ENCODE data around the gene OSBPL2.
A peak's percentile ranks its signal among the peaks of the same experiment; 100 is the strongest.

The OSBPL2 gene

DNA sequence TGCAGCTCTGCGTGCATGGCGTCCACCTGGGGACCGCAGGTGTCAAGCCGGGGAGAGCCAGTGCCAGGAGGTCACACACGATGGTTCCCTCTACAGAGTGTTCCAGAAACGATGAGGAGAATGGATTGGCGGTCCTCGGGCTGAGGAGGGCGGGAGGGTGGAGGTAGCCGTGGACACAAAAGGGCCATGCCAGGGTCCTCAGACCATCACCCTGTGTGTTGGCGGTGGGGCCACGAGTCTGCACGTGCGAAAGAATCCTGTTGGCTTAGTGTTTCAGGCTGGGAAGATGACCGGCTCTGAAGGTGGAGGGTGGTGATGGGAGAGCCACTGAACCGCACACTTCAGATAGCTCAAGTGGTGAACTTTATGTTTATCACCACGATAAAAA is 31.9 kb upstream of the OSBPL2 start:
- DNase-seq (ENCODE audit: low spot score), result no peak

DNA sequence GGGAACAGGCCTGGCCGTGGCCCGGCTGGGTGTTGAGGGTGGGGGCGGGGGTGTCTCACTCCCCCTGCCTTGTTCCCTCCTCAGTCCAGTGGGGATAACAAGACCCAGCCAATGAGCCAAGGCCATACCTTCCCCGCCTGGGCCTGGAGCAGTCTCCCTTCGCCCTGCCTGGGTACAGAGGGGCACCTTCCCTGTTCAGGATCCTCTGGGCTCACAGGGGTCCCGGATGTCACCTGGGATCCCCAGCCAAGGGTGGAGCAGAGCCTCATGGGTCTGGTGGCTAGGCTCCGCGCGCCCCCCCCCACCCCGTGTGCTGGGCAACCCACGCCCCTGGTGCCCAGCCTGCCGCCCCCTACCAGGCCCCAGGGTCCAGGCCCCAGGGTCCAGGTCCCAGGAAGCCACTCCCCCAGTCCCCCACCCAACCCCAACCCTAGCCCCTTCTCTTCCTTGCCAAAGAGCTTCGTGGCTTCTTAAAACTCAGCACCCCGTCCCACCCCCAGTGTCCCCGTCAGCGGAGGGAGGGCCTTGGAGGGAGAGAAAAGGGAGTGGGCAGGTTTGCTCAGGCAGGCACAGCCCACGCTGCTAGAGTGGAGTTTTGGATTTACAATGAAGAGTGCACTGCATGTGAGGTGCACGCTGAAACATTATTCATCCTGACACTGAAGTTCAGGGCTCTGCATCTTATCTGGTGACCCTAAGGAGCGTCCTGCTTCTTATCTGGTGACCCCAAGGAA is 30.1 kb upstream of the OSBPL2 start:
- no peak for DNase-seq (ENCODE audit: low spot score)

- DNase-seq (ENCODE audit: low spot score), result no peak
These were observed 29.2 kb upstream of the OSBPL2 start for GRCh38 chr20:62208795-62209755.

- no peak for DNase-seq (ENCODE audit: low spot score)
These were observed 28.3 kb upstream of the OSBPL2 start for GRCh38 chr20:62209850-62210495.

DNA sequence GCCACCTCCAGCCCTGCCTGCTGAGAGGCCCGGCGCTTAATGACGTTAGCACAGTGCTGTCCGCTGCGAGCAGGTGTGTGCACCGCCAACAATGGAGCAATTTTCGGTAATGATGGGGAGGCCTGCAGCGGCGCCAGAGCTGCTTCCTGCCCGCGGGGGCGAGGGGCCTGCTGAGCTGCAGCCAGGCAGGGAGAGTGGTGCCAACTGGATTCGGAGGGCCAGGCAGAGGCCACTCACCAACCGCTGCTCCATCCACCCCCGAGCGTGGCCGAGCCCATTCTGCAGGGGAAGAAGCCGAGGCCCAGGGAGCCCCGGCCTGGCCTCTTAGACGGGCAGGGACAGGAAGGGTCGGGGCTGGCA is 27.8 kb upstream of the OSBPL2 start:
- no peak for DNase-seq (ENCODE audit: low spot score)

DNA sequence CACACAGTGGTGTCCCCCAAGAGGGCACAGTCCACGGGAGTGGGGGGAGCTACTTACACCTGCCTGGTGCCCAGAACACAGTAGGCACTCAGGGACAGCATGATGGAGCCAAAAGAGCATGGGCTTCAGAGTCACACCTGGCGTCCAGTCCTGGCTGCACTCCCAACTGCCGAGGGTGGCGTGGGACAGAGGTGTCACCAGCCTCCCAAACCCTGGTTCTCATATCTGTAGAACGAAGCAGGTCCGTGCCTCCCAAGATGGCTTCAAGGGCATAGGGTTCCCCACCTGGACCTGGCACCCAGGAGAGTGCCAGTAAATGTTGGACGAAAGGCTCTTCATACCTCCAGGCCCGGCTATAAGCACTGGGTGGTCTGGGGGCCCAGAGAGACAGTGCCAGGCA is 27.1 kb upstream of the OSBPL2 start:
- no peak for DNase-seq (ENCODE audit: low spot score)

DNA sequence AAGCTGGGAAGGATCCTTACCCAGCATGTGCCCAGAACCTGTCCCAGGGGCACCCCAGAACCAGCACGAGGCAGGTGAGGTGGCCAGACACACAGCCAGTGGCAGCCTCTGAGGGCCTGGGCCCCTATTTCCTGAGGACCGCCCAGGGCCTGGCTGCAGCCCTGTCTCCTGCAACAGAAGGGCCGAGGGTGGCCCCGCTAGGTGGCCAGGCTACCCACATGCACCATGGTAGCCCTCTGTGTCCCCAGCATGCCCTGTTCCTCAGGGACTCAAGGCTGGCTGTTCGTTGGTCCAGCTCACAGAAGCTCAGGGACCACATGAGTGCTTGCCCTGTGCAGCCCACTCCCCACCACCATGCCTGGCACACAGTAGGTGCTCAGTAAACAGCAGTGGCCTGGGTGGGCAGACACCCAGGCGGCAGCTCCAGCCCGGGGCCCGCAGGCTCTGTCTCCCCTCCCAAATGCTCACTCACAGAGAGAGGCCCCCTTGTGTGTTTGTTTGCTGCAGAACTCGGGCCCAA is 26.5 kb upstream of the OSBPL2 start:
- no peak for DNase-seq (ENCODE audit: low spot score)

GRCh38 chr20:62212299-62212698 is 26.0 kb upstream of the OSBPL2 start:
- DNase-seq (ENCODE audit: low spot score), result no peak

DNA sequence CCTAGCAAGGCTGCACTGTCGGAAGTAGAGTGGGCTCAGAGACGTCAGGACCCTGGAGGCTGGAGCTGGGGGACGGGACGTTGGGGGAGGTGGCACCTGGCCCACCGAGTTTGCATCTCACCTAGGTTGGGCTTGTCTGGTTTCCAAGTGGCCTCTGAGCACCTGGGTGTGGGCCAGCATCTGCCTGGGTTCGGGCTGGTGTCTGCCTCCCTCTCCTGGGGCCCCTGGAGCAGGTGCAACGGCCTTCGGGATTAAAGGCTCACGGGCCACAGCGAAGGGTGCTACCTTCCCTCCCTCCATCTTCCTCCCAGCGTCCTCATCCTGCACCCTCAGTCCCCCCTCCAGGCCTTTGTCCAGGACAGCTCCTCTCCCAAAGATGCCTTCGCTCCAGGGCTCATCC is 24.3 kb upstream of the OSBPL2 start:
- DNase-seq (ENCODE audit: low spot score), result no peak

GRCh38 chr20:62215020-62215990 is 23.0 kb upstream of the OSBPL2 start:
- no peak for DNase-seq (ENCODE audit: low spot score)

DNA sequence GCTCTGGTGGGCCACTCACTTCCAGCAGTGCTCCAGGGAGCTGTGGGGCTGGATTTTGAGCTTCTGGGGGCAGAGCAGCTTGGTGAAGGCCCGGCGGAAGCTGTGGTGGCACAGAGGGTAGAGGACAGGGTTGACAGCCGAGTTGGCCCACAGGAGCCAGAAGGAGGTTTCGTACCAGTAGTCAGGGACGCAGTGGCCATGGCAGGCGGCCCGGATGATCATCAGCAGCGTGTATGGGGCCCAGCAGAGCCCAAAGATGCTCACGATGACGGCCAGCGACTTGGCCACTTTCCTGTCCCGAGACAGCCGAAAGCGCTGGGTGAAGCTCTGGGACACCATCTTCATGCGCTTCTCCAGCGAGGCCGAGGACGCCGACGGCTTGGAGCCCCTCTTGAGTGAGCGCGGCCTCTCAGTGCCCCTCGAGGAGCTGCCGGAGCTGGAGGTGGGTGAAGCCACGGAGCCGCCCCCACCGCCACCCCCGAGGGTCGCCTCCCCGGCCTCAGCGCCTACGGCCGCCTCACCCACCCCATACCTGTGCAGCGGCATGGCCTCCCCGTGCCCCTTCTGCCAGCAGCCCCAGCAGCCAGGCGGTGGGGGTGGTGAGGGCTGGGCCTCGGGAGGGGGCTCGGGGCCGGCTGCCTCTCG is 22.2 kb upstream of the OSBPL2 start:
- DNase-seq (ENCODE audit: low spot score), result no peak

- no peak for DNase-seq (ENCODE audit: low spot score)
These were observed 21.4 kb upstream of the OSBPL2 start for GRCh38 chr20:62216636-62217566.

DNA sequence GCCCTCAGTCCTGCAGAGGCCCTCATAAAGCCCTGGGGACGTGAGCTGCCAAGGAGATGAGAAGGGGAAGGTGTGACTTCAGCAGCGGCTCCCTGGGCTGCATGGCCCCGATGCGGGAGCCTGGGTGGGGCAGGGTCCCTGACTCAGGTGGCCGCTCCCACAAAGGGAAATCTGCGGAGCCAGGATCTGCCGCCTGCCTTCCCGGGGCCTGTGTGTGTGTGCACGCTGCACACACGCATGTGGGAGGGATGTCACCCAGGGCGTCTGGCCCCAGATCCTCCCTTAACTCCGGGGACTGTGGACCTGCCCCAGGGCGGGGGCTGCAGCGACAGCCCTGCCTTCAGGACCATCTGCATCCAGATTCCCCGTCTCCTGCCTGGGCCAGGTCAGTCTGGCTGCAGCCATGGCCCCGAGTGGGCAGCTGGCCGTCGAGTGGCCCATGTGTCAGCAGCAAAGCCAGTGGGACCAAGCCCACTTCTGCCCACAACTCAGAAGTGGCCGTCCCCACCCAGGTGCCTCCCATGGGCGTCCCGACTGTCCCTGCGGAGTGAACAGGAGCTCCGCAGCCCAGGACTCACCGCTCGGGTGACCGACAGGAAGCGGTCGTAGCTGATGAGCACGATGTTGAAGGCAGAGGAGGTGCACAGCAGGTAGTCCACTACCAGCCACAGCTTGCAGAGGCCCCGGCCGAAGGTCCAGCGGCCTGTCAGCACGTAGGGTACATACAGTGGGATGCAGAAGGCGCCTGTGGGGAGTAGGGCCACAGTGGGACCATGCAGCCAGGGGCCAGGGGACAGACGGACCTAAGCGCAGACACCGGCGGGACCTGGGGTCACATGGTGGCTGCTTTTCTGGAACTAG is 20.2 kb upstream of the OSBPL2 start:
- no peak for DNase-seq (ENCODE audit: low spot score)

- DNase-seq (ENCODE audit: low spot score), result no peak
These were observed 19.0 kb upstream of the OSBPL2 start for GRCh38 chr20:62219101-62219991.

DNA sequence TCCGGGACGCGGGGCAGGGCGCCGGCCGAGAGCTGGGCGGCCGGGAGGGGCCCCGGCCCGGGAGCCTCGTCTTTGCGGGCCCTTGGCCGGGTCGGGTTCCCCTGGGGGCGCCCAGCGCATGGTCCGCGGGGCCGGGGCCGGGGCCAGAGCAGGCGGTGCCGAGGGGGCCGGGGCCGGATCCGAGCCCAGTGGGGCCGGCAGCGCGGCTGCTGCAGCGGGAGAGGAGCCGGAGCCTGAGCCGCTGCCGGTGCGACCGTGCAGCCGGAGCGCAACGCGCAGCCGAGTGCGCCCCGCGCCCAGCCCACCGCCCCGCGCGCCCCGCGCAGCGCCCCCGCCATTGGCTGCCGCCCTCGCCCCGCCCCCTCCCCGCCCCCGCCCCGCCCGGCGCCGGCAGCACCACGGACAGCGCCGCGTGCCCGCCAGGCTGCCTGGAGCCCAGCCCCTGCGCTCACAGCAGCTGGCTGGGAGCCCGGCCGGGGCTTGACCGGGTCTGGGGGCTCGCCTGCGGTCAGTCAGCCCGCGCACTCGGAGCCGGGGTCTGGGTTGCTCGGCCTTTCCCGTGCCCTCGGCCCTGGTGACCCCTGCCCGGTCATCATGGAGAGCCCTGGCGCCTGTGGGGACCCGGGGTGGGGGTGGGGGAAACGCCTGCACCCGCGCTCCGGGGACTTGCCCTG is 18.2 kb upstream of the OSBPL2 start, which contains the start of gene HRH3:
Gene HRH3, minus strand, starts transcription at position 287 of the 674 bp plus-strand sequence. CDS start 308 bp downstream, outside the sequence.
- peak; percentile 32 for DNase-seq (ENCODE audit: low spot score)

- DNase-seq (ENCODE audit: low spot score), result no peak
These were observed 17.4 kb upstream of the OSBPL2 start for GRCh38 chr20:62220666-62221568.
